NCI-H748 treated with DMSO at 0.1 percent for 48 hours (cell line): ENCODE data around the gene MRPL20.
"Not testable (repeated sequence)": the region's sequence is repeated elsewhere in the genome, so short reads cannot be mapped to it uniquely, and the experiment has no call there.

Experiments
- DNase-seq: peaks from one replicate; lab custom pipeline; 2025; lab: John Stamatoyannopoulos, UW

MRPL20 gene

GRCh38 chr1:1385339-1385738 is 21.8 kb downstream of the MRPL20 start:
- DNase-seq: not testable (repeated sequence)

GRCh38 chr1:1381294-1381693 is 25.8 kb downstream of the MRPL20 start:
- DNase-seq: no peak

- DNase-seq: no peak
These were observed 26.2 kb downstream of the MRPL20 start for GRCh38 chr1:1380860-1381259.

DNA sequence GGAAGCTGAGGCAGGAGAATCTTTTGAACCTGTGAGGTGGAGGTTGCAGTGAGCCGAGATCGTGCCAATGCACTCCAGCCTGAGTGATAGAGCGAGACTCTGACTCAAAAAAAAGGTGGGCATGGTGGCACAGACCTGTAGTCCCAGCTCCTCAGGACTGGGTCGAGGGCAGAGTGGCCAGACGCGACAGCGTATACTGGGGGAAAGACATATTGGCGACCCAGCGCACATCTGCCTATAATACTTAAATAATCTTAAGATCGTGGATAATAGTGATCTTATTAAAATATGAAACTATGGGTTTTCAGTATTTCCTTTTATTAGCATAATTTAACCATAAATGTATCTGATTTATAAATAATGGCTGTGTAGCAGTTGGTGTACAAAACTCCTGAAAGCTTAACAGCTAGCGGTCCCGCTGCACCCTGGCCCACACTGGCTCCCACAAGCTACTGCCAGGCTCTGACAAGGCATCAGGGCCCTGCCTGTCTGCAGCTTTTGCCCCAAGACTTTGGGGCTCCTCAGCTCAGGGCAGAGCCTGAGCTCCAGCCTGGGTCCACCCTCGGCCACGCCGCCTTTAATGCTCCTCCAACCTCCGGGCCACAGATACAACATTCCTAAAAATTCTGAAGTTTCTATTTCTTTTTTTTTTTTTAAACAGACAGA is 29.4 kb downstream of the MRPL20 start:
- DNase-seq: no peak

GRCh38 chr1:1376551-1377226 is 30.4 kb downstream of the MRPL20 start:
- DNase-seq: no peak

DNA sequence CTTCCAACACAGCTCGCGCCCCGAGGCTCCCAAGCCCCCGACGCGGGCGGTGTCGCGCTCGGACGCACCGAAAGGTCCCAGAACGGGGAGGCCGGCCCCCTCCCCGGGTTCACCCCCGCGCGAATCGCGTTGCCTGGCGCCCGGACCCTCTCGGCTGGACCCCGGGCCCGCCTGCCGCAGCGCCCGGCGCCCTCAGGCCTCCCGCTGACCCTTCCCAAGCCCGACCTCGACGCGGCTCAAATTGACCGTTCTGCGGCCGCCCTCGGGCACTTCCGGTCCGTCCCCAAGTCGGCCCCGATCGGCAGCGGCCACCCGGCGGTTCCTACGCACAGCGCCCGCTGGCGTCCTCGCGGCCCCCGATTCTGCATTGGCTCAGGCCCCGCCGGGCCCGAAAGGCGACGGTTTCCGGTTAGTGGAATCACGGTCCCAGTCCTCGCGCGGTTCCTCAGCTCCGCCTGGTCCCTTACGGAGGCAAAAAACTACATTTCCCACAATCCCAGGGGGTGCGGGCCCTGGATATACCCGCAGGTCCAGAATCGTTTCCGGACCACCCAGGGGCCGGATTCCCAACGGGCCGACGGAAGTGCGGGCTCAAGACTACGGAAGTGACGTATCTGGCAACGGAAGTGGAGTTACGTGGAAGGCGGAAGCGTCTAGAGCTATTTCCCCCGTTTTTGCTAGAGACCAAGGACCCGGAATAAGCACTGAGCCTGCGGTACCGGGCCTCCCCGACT is 32.0 kb downstream of the MRPL20 start, which contains the start of gene AURKAIP1:
AURKAIP1 (minus strand) TSS at position 279 of the 734 bp plus-strand sequence. CDS start 451 bp downstream, outside the sequence.
- peak; percentile 98 for DNase-seq

- DNase-seq: no peak
These were observed 32.5 kb downstream of the MRPL20 start for GRCh38 chr1:1374589-1374928.

DNA sequence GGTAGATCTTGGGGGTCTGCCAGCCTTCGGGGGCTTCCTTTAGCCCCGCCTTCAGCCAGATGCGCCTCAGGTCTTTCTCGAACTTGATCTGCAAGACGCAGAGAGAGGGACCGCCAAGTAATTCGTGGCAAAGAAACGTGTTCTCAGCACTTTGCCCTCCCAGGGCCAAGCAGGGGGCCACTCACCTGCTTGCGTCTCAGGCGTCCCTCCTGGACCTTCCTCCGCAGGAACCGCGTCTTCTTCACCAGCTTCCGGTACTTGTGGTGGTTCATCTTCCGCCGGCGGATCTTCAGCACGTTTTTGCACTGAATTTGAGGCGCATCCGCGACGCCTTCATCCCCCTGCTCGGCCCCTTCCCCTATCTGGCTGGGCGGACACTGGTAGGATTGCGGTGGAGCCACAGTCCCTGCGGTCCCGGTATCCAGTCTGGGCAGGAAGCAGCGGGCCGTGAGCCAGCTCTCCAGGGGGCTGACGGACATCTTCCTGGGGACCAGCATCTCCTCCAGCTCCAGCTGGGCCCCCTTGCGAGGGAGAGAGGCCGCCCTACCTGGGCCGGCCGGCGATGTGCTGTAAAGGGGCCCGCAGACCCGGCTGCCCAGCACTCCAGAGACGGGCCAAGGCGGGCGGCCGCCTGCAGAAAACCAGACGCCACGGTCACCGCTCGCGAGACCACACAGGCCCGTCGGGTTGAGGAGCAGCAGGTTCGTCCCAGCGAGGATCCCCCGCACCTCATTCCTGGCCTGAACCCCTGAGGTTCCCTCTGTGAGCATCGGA is 33.1 kb downstream of the MRPL20 start:
- no peak for DNase-seq

DNA sequence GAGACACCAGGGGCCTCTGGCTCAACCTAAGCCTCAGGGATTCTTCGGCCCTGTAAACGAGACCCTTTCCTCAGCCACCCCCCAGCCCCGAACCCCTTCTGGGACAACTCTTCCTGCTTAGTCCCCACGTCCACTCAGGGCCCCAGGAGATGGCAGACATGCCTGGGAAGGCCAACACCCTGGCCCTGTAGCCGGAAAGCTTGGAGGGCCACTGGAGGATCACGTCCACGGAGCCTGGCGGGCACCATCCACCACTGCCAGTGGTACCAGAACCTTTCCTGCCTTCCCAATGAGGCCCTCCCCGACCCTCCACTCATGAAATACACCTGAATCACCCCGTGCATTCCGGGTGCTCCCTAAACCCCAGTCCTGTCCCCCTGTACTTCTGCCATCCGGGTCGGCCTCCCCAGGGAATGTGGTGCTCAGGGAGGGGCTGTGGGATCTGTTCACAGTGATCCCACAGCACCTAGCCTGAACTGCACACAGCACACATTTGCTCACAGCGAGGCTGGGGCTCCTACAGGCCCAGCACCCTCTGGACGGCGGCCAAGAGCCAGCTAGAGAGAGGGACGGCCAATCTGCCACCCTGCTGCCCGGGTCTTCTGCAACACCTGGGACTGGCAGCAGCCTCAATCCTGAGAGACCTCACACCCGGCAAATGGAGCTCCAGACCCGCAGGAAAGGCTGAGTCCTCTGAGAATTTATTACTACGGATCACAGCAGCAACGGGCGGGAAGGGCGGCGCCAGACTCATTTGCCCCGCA is 33.9 kb downstream of the MRPL20 start:
- DNase-seq: no peak

DNA sequence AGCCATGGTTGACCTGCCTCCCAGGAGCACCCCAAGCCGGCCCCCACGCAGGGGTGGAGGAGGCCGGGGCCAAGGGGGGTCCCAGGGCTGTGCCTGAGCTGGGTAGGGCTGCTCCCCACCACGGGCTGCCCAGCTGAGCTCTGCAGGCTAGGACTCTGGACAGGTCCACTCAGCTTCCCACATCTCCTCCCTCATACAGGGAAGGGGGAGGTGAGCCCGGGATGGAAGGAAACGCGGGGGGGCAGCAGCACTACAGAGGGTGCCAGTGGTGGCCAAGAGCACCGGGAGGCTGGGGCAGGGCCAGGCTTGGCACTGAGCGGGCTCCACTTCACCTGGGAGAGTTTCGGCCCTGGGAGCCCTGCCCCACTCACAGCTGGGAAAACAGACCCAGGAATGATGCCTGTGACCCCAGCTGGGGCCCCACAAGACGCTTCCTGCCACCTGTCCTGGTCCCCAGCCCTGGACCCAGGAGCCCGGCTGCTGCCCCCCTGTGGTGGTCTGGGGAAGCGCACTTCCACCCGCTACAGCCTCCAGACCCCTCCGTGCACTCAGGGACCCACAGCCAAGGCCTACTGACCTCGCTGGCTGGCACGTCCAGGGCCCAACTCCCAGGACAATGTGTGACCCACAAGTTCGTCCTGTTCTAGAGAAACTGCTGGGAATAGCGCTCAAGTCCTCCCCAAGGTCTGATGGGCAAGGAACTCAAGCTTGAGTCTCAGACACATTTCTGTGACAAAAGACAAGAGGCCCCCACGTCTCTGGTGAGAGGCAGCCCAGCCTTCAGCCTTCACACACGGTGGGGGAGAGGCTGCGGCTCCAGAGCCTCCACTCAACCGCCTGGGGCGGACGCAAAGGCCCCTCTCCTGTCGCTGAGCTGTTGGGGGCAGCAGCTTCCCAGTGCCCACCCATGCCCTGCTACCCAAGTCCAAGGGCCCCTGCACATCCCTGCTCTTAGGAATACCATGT is 35.1 kb downstream of the MRPL20 start:
- DNase-seq: no peak

DNA sequence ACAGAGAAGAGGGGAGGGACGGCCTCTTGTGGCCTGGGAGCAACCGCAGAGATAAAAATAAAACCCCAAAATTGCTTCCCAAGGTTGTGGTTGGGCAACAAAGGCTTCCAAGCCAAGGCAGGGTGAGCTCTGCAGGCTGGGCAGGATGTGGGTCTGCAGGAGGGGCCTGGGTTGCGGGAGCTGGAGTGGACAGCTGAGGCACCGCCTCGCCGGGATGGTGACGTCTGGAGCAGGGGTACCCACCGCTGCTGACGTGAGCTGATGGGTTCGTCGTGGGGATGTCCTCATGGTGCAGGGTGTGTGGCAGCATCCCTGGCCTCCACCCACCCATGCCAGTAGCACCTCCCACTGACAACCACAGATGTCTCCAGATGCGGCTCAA is 35.7 kb downstream of the MRPL20 start:
- no peak for DNase-seq

GRCh38 chr1:1370771-1371300 is 36.3 kb downstream of the MRPL20 start:
- no peak for DNase-seq

- DNase-seq: not testable (repeated sequence)
These were observed 37.0 kb downstream of the MRPL20 start for GRCh38 chr1:1370094-1370493.

GRCh38 chr1:1367315-1367714 is 39.8 kb downstream of the MRPL20 start:
- no peak for DNase-seq

DNA sequence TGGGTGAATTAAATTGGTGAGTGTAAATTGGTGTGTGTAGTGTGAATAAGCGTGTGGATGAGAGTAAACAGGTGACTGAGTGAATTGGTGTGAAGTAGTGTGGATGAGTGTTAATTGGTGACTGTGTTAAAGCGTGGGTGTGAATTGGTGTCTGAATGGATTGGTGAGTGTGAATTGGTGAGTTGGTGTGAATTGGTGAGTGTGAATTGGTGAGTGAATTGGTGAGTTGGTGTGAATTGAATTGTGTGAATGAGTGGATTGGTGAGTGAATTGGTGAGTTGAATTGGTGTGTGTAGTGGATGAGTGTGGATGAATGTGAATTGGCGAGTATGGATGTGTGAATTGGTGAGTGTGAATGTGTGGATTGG is 40.4 kb downstream of the MRPL20 start:
- no peak for DNase-seq

GRCh38 chr1:1365875-1366698 is 41.0 kb downstream of the MRPL20 start:
- DNase-seq: no peak

- DNase-seq: no peak
These were observed 42.8 kb downstream of the MRPL20 start for GRCh38 chr1:1364266-1364665.

- DNase-seq: no peak
These were observed 45.1 kb downstream of the MRPL20 start for GRCh38 chr1:1361982-1362423.
